PC-9 (cell line): ENCODE measurements around the gene MKKS. TPM values are rescaled to one million over a fixed set of nuclear protein-coding genes. Genes with fewer than 3 reads are reported as not detected.

Experiments
- BruUV-seq: library from RNA; stranded (reverse); fragments of 400-500 nt; replicated peaks from 2 replicates; lab custom pipeline; 2021; lab: Mats Ljungman, UMichigan
- CTCF ChIA-PET: fragments of 300-600 bp; sonication (Branson Sonifier 250); formaldehyde crosslinking; loops from one replicate; lab custom pipeline; 2022; ENCODE audit warnings: antibody characterized with exemption; lab: Charles Lee
- POLR2A ChIA-PET: fragments of 300-600 bp; sonication (Branson Sonifier 250); formaldehyde crosslinking; loops from one replicate; lab custom pipeline; 2022; ENCODE audit warnings: antibody characterized with exemption; ENCODE audit not compliant: unreplicated experiment; lab: Charles Lee
- DNase-seq, 2 experiments: peaks; one replicate each; pipeline versions ENCODE4 v3.0.0 to v3.0.0-alpha.2; 2015 to 2022; ENCODE audit warnings: mixed read lengths in 1 of 2
- H2AFZ ChIP-seq: fragments of 200-600 bp; sonication (generic); 2 replicates; pipeline ENCODE4 v1.8.1; 2017; ENCODE audit warnings: antibody characterized with exemption
- H3F3A ChIP-seq: fragments of 200-600 bp; sonication (generic); 2 replicates; pipeline ENCODE4 v1.8.1; 2017; ENCODE audit warnings: antibody characterized with exemption, mild to moderate bottlenecking, low read depth; ENCODE audit not compliant: insufficient read depth
- H3K27ac ChIP-seq: fragments of 200-600 bp; sonication (generic); 2 replicates; pipeline ENCODE4 v1.6.1; 2016; ENCODE audit warnings: mixed run types
- H3K27me3 ChIP-seq: fragments of 200-600 bp; sonication (generic); 2 replicates; pipeline ENCODE4 v1.6.1; 2016; ENCODE audit warnings: low read depth, mixed run types; ENCODE audit not compliant: insufficient read depth
- H3K36me3 ChIP-seq: fragments of 200-600 bp; sonication (generic); 2 replicates; pipeline ENCODE4 v1.6.1; 2016; ENCODE audit warnings: low read depth, mixed run types
- H3K4me1 ChIP-seq: fragments of 200-600 bp; sonication (generic); replicated peaks from 2 replicates; pipeline ENCODE4 v1.6.1; 2016; ENCODE audit warnings: mixed run types; ENCODE audit not compliant: insufficient read depth
- H3K4me2 ChIP-seq: fragments of 200-600 bp; sonication (generic); 2 replicates; pipeline ENCODE4 v1.6.1; 2017; ENCODE audit warnings: mixed run types
- H3K4me3 ChIP-seq: fragments of 200-600 bp; sonication (generic); 2 replicates; pipeline ENCODE4 v1.6.1; 2016; ENCODE audit warnings: mixed run types
- H3K79me2 ChIP-seq: fragments of 200-600 bp; sonication (generic); 2 replicates; pipeline ENCODE4 v1.6.1; 2017; ENCODE audit warnings: low read depth, mixed run types
- H3K9me2 ChIP-seq: fragments of 200-600 bp; sonication (generic); 2 replicates; pipeline ENCODE4 v1.8.1; 2017; ENCODE audit warnings: mild to moderate bottlenecking; ENCODE audit not compliant: insufficient read depth
- H3K9me3 ChIP-seq: fragments of 200-600 bp; sonication (generic); 2 replicates; pipeline ENCODE4 v1.8.1; 2016; ENCODE audit warnings: low read depth; ENCODE audit not compliant: insufficient read depth
- H4K20me1 ChIP-seq: fragments of 200-600 bp; sonication (generic); 2 replicates; pipeline ENCODE4 v1.8.1; 2017; ENCODE audit not compliant: insufficient read depth
- EZH2 ChIP-seq: fragments of 200-600 bp; sonication (generic); IDR thresholded peaks from 2 replicates; pipeline ENCODE4 v1.8.0; 2017; ENCODE audit warnings: antibody characterized with exemption, low read depth
- intact Hi-C: fragments of 100-400 bp; cut with micrococcal nuclease; formaldehyde crosslinking; loops from one replicate; pipeline ENCODE4 v1.10.0; 2022; ENCODE audit not compliant: unreplicated experiment
- total RNA-seq: library from RNA; stranded (reverse); gene quantifications from 2 replicates; pipeline ENCODE4 v1.2.3, GENCODE V29; 2021
- TF ChIP-seq, protein P1 (sequence below): fragments of 200-600 bp; sonication (generic); conservative IDR thresholded peaks from 2 replicates; pipeline ENCODE4 v1.6.1; 2017; ENCODE audit warnings: mixed run types, antibody characterized with exemption, mild to moderate bottlenecking, moderate library complexity

Gene MKKS
- total RNA-seq, 1 experiment from 2014 or later = 15.2 TPM

- Histone ChIP-seq H4K20me1 (peaks cover 5% of the 10 kb centered on the region; the same call in 1 of the 2 replicates), H3K36me3 (peaks cover 10% of the 10 kb centered on the region), H3K9me2 (no peaks in the 10 kb centered on the region), H3K79me2 (peaks cover 81% of the 10 kb centered on the region), H3K27ac (no peak overlapping the region), H3K4me3 (no peak overlapping the region), H2AFZ (no peak overlapping the region), H3K27me3 (no peaks in the 10 kb centered on the region), H3K9me3 (no peaks in the 10 kb centered on the region), H3K4me2 (no peak overlapping the region), H3F3A (peaks cover 19% of the 10 kb centered on the region; the same call in 1 of the 2 replicates), H3K4me1 (no peaks in the 10 kb centered on the region; the same call in 1 of the 2 replicates)
- CTCF ChIA-PET = interaction anchor here (0.6 to 0.7 kb wide), 2 partner anchors 9 to 241 kb away, joined by 3 to 4 read pairs; no protein-coding TSS in a partner anchor
- intact Hi-C loops = loop anchor here (10.0 kb wide), 3 partner anchors 216 to 1464 kb away; partner anchors contain the start of gene SNAP25
- POLR2A ChIA-PET = no interaction called here
- BruUV-seq = no TSS peak
- no peak for DNase-seq
- TF ChIP-seq, protein P1, sequence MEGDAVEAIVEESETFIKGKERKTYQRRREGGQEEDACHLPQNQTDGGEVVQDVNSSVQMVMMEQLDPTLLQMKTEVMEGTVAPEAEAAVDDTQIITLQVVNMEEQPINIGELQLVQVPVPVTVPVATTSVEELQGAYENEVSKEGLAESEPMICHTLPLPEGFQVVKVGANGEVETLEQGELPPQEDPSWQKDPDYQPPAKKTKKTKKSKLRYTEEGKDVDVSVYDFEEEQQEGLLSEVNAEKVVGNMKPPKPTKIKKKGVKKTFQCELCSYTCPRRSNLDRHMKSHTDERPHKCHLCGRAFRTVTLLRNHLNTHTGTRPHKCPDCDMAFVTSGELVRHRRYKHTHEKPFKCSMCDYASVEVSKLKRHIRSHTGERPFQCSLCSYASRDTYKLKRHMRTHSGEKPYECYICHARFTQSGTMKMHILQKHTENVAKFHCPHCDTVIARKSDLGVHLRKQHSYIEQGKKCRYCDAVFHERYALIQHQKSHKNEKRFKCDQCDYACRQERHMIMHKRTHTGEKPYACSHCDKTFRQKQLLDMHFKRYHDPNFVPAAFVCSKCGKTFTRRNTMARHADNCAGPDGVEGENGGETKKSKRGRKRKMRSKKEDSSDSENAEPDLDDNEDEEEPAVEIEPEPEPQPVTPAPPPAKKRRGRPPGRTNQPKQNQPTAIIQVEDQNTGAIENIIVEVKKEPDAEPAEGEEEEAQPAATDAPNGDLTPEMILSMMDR = no peak
- TF ChIP-seq EZH2 = no peak
Observed at GRCh38 chr20:10430704-10431103, 3.3 kb downstream of the MKKS start.

- H3K4me2 ChIP-seq = no peak overlapping the region
- H3K79me2 ChIP-seq = peaks cover 84% of the 10 kb centered on the region
- no TSS peak for BruUV-seq
- no peaks in the 10 kb centered on the region for H3K4me1 ChIP-seq
- H4K20me1 ChIP-seq = peaks cover 5% of the 10 kb centered on the region; the same call in 1 of the 2 replicates
- POLR2A ChIA-PET = no interaction called here
- H3K36me3 ChIP-seq = peaks cover 16% of the 10 kb centered on the region
- H3K27me3 ChIP-seq = no peaks in the 10 kb centered on the region
- no peak overlapping the region for H3K27ac ChIP-seq
- peaks cover 14% of the 10 kb centered on the region; the same call in 1 of the 2 replicates for H3F3A ChIP-seq
- no peaks in the 10 kb centered on the region for H3K9me2 ChIP-seq
- CTCF ChIA-PET = interaction anchor here (0.7 kb wide), 1 partner anchor 241 kb away, joined by 4 read pairs; no protein-coding TSS in a partner anchor
- no peak overlapping the region for H3K4me3 ChIP-seq
- DNase-seq = peak in 1 of 2 experiments; percentile 41
- no peaks in the 10 kb centered on the region for H3K9me3 ChIP-seq
- TF ChIP-seq EZH2 = no peak
- TF ChIP-seq, protein P1 = no peak
- no peak overlapping the region for H2AFZ ChIP-seq
- intact Hi-C loops = loop anchor here (5.0 to 10.0 kb wide), 4 partner anchors 113 to 1465 kb away; partner anchors contain the start of gene SNAP25
Observed at GRCh38 chr20:10430000-10430466, 4.0 kb downstream of the MKKS start.

DNA sequence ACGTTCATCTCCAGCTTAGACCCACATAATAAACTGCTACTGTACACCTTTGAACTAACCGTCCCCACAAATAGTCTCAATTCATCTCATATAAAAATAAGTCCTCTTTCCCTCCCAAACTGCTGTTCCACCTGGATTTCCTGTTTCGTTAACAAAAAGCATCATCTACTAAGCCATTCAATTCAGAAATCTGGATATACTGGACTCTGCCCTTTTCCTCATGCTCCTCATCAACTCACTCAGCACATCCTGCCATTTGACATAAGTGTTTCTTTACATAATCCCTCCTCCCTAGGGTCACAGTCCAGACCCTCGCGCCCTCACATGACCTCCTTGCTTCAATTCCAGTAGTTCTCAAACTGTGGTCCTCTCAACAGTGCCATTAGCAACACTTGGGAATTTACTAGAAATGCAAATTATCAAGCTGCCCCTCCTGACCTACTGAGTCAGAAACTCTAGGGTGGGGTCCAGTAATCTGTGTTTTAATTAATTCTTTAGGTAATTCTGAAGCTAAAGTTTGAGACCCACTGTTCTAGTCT, 4.5 kb downstream of the MKKS start:
- H3F3A ChIP-seq = peaks cover 14% of the 10 kb centered on the region; the same call in 1 of the 2 replicates
- TF ChIP-seq, protein P1 = no peak
- TF ChIP-seq EZH2 = no peak
- H3K79me2 ChIP-seq = peaks cover 85% of the 10 kb centered on the region
- DNase-seq = no peak
- no peak overlapping the region for H3K27ac ChIP-seq
- CTCF ChIA-PET = no interaction called here
- BruUV-seq = no TSS peak
- H3K4me1 ChIP-seq = no peaks in the 10 kb centered on the region
- POLR2A ChIA-PET = no interaction called here
- no peak overlapping the region for H3K4me2 ChIP-seq
- no peaks in the 10 kb centered on the region for H3K9me3 ChIP-seq
- no peaks in the 10 kb centered on the region for H3K9me2 ChIP-seq
- peaks cover 16% of the 10 kb centered on the region for H3K36me3 ChIP-seq
- intact Hi-C loops = loop anchor here (5.0 kb wide), 1 partner anchor 112 kb away; no protein-coding TSS in a partner anchor
- H3K27me3 ChIP-seq = no peaks in the 10 kb centered on the region
- H3K4me3 ChIP-seq = no peak overlapping the region
- peaks cover 5% of the 10 kb centered on the region; the same call in 1 of the 2 replicates for H4K20me1 ChIP-seq
- H2AFZ ChIP-seq = no peak overlapping the region
